IMR-90 (cell line): ENCODE results near the gene C15orf40. TPM values are rescaled to one million over a fixed set of nuclear protein-coding genes. Genes with fewer than 3 reads are reported as not detected.

Experiments
- ATAC-seq: fragments of 200-7000 bp; cut with Tn5 transposase; 2 replicates; pipeline ENCODE4 v1.9.1; 2020; ENCODE audit warnings: low read depth, mild to moderate bottlenecking, moderate library complexity
- BruUV-seq: library from RNA; stranded (reverse); fragments of 400-500 nt; replicated peaks from 2 replicates; lab custom pipeline; 2021; lab: Mats Ljungman, UMichigan
- CTCF ChIA-PET: fragments of 300-600 bp; formaldehyde crosslinking; extraction: SDS; loops from one replicate; lab custom pipeline; 2021; ENCODE audit warnings: antibody characterized with exemption; lab: Yijun Ruan, JAX
- POLR2A ChIA-PET: fragments of 300-600 bp; sonication (Branson Sonifier 250); formaldehyde crosslinking; loops from one replicate; lab custom pipeline; 2022; ENCODE audit warnings: antibody characterized with exemption; ENCODE audit not compliant: unreplicated experiment; lab: Charles Lee
- DNase-seq: peaks from one replicate; pipeline ENCODE4 v3.0.0; 2013
- H2AFZ ChIP-seq: replicated peaks from 2 replicates; pipeline ENCODE3; 2013; ENCODE audit warnings: low read length, mild to moderate bottlenecking; ENCODE audit not compliant: poor library complexity
- H2AK5ac ChIP-seq: 2 replicates; pipeline ENCODE4 v1.6.1; 2013; ENCODE audit warnings: low read depth, low read length, inconsistent platforms
- H2AK9ac ChIP-seq: replicated peaks from 2 replicates; pipeline ENCODE3; 2013; ENCODE audit warnings: mild to moderate bottlenecking, low read depth, low read length, moderate library complexity; ENCODE audit not compliant: poor library complexity
- H2BK120ac ChIP-seq: 2 replicates; pipeline ENCODE4 v1.6.1; 2013; ENCODE audit warnings: low read depth, low read length, inconsistent platforms
- H2BK15ac ChIP-seq: 3 replicates; pipeline ENCODE4 v1.6.1; 2013; ENCODE audit warnings: low read depth, low read length, inconsistent platforms
- H2BK20ac ChIP-seq: 2 replicates; pipeline ENCODE4 v1.6.1; 2013; ENCODE audit warnings: low read depth, mild to moderate bottlenecking, inconsistent platforms, low read length, moderate library complexity
- H2BK5ac ChIP-seq: 2 replicates; pipeline ENCODE4 v1.6.1; 2013; ENCODE audit warnings: mild to moderate bottlenecking, low read depth, low read length, inconsistent platforms; ENCODE audit not compliant: poor library complexity, severe bottlenecking
- H3K14ac ChIP-seq: replicated peaks from 2 replicates; pipeline ENCODE4 v1.6.1; 2013; ENCODE audit warnings: low read depth, low read length, inconsistent platforms
- H3K18ac ChIP-seq: 2 replicates; pipeline ENCODE4 v1.6.1; 2013; ENCODE audit warnings: low read depth, low read length, control low read depth
- H3K23ac ChIP-seq: 2 replicates; pipeline ENCODE4 v1.6.1; 2013; ENCODE audit warnings: low read depth, low read length, inconsistent platforms
- H3K27ac ChIP-seq: 2 replicates; pipeline ENCODE4 v1.5.1; 2013; ENCODE audit warnings: mild to moderate bottlenecking, control low read depth, low read length; ENCODE audit not compliant: insufficient read depth
- H3K27me3 ChIP-seq: 2 replicates; pipeline ENCODE4 v1.6.1; 2013; ENCODE audit warnings: low read length; ENCODE audit not compliant: control insufficient read depth, insufficient read depth
- H3K36me3 ChIP-seq: 2 replicates; pipeline ENCODE4 v1.6.1; 2013; ENCODE audit warnings: low read length, mixed read lengths; ENCODE audit not compliant: control insufficient read depth, insufficient read depth
- H3K4ac ChIP-seq: 2 replicates; pipeline ENCODE4 v1.6.1; 2013; ENCODE audit warnings: low read depth, low read length, inconsistent platforms
- H3K4me1 ChIP-seq: 2 replicates; pipeline ENCODE4 v1.6.1; 2013; ENCODE audit warnings: low read length, mixed read lengths; ENCODE audit not compliant: control insufficient read depth, insufficient read depth
- H3K4me2 ChIP-seq: 2 replicates; pipeline ENCODE4 v1.6.1; 2013; ENCODE audit warnings: low read depth, mild to moderate bottlenecking, control low read depth, low read length, moderate library complexity
- H3K4me3 ChIP-seq: 2 replicates; pipeline ENCODE4 v1.5.1; 2013; ENCODE audit warnings: low read depth, mild to moderate bottlenecking, control low read depth, low read length, moderate library complexity; ENCODE audit not compliant: insufficient read depth
- H3K56ac ChIP-seq: 2 replicates; pipeline ENCODE4 v1.6.1; 2013; ENCODE audit warnings: low read length, inconsistent platforms; ENCODE audit not compliant: insufficient read depth; ENCODE audit errors: extremely low read depth
- H3K79me1 ChIP-seq, 2 experiments: 2 replicates each; pipeline ENCODE4 v1.6.1; 2013; ENCODE audit warnings: low read length in 2 of 2, inconsistent platforms in 1 of 2, low read depth in 1 of 2
- H3K9ac ChIP-seq: 2 replicates; pipeline ENCODE4 v1.6.1; 2013; ENCODE audit warnings: low read depth, low read length, control low read depth
- H3K9me1 ChIP-seq: 2 replicates; pipeline ENCODE4 v1.6.1; 2013; ENCODE audit warnings: low read length, inconsistent platforms; ENCODE audit not compliant: insufficient read depth
- H3K9me3 ChIP-seq: 2 replicates; pipeline ENCODE4 v1.6.1; 2013; ENCODE audit warnings: low read length; ENCODE audit not compliant: control insufficient read depth, insufficient read depth
- H4K20me1 ChIP-seq: 2 replicates; pipeline ENCODE4 v1.6.1; 2013; ENCODE audit warnings: low read length, inconsistent platforms; ENCODE audit not compliant: insufficient read depth
- H4K5ac ChIP-seq: 2 replicates; pipeline ENCODE4 v1.6.1; 2013; ENCODE audit warnings: mild to moderate bottlenecking, low read depth, low read length, control low read depth
- H4K8ac ChIP-seq, 2 experiments: 2 replicates each; pipeline ENCODE4 v1.6.1; 2013; ENCODE audit warnings: low read depth in 2 of 2, low read length in 2 of 2, control low read depth in 1 of 2, inconsistent platforms in 1 of 2
- H4K91ac ChIP-seq: 2 replicates; pipeline ENCODE4 v1.6.1; 2013; ENCODE audit warnings: low read depth, low read length, inconsistent platforms; ENCODE audit not compliant: insufficient read depth
- BHLHE40 ChIP-seq: fragments of 150-350 bp; IDR thresholded peaks from 2 replicates; pipeline ENCODE4 v1.6.1; 2016; ENCODE audit warnings: mild to moderate bottlenecking, low read depth, low read length
- CEBPB ChIP-seq: IDR thresholded peaks from 2 replicates; pipeline ENCODE4 v1.6.1; 2012; ENCODE audit warnings: low read depth, low read length, improper control_type of control experiment
- CHD1 ChIP-seq: IDR thresholded peaks from 2 replicates; pipeline ENCODE4 v1.6.1; 2012; ENCODE audit warnings: low read depth, low read length, improper control_type of control experiment
- CTCF ChIP-seq: conservative IDR thresholded peaks from 2 replicates; pipeline ENCODE4 v1.5.1; 2012; ENCODE audit warnings: mild to moderate bottlenecking, low read depth, low read length, improper control_type of control experiment
- FOS ChIP-seq: fragments of 150-350 bp; IDR thresholded peaks from 2 replicates; pipeline ENCODE4 v1.6.1; 2016; ENCODE audit warnings: low read depth, low read length
- MAFK ChIP-seq: IDR thresholded peaks from 2 replicates; pipeline ENCODE4 v1.6.1; 2012; ENCODE audit warnings: low read depth, low read length, improper control_type of control experiment
- MAZ ChIP-seq: IDR thresholded peaks from 2 replicates; pipeline ENCODE4 v1.6.1; 2012; ENCODE audit warnings: low read depth, mild to moderate bottlenecking, low read length, improper control_type of control experiment, moderate library complexity, borderline replicate concordance
- MXI1 ChIP-seq: IDR thresholded peaks from 2 replicates; pipeline ENCODE4 v1.6.1; 2012; ENCODE audit warnings: low read depth, mild to moderate bottlenecking, low read length, moderate library complexity, borderline replicate concordance
- NFE2L2 ChIP-seq: fragments of 150-350 bp; IDR thresholded peaks from 2 replicates; pipeline ENCODE4 v1.6.1; 2016; ENCODE audit warnings: low read depth, mild to moderate bottlenecking, low read length
- POLR2A ChIP-seq: IDR thresholded peaks from 2 replicates; pipeline ENCODE4 v1.6.1; 2012; ENCODE audit warnings: mild to moderate bottlenecking, low read depth, low read length
- RAD21 ChIP-seq: IDR thresholded peaks from 2 replicates; pipeline ENCODE4 v1.6.1; 2012; ENCODE audit warnings: low read length, improper control_type of control experiment
- RCOR1 ChIP-seq: IDR thresholded peaks from 2 replicates; pipeline ENCODE4 v1.6.1; 2012; ENCODE audit warnings: mild to moderate bottlenecking, low read length, improper control_type of control experiment; ENCODE audit not compliant: insufficient replicate concordance
- RFX5 ChIP-seq: IDR thresholded peaks from 2 replicates; pipeline ENCODE4 v1.8.0; 2012; ENCODE audit warnings: low read depth, mild to moderate bottlenecking, low read length, moderate library complexity
- SMC3 ChIP-seq: fragments of 150-350 bp; IDR thresholded peaks from 2 replicates; pipeline ENCODE4 v1.6.1; 2016; ENCODE audit warnings: low read depth, mild to moderate bottlenecking, antibody characterized with exemption, low read length, moderate library complexity
- USF2 ChIP-seq: fragments of 150-350 bp; IDR thresholded peaks from 2 replicates; pipeline ENCODE4 v1.6.1; 2017; ENCODE audit warnings: mild to moderate bottlenecking, antibody characterized with exemption, low read length, low read depth
- WGBS, 2 experiments: methylation state at CpG; one replicate each; pipeline versions ENCODE4 v1.1.5 to v1.1.7; 2013; ENCODE audit warnings: missing lambda C conversion rate in 2 of 2; ENCODE audit not compliant: insufficient read length in 1 of 2; ENCODE audit errors: extremely low coverage in 2 of 2; 5-methylcytosine and 5-hydroxymethylcytosine counted together
- dilution Hi-C: fragments of 300-500 bp; cut with HindIII; formaldehyde crosslinking; loops from one replicate; pipeline ENCODE4 v1.14.3; 2018; ENCODE audit warnings: low sequenced_read_pairs; ENCODE audit not compliant: unreplicated experiment
- in situ Hi-C: fragments of 300-500 bp; cut with MboI; formaldehyde crosslinking; loops from 3 replicates; pipeline ENCODE4 v1.14.3; 2019; ENCODE audit warnings: low sequenced_read_pairs, inconsistent platforms, mixed read lengths
- intact Hi-C: fragments of 100-400 bp; cut with micrococcal nuclease; formaldehyde crosslinking; loops from 2 replicates; pipeline ENCODE4 v1.10.0; 2022
- polyA plus RNA-seq, 3 experiments: library from polyadenylated mRNA; depleted of rRNA; stranded (reverse); fragments of >200 nt; gene quantifications; 2 replicates each; pipeline ENCODE4 v1.2.3, GENCODE V29; 2012; ENCODE audit warnings: low replicate concordance in 1 of 3
- total RNA-seq: library from RNA; depleted of rRNA; stranded (reverse); fragments of >200 nt; gene quantifications from 2 replicates; pipeline ENCODE4 v1.2.3, GENCODE V29; 2012
- TF ChIP-seq, protein P1 (sequence below): fragments of 150-350 bp; IDR thresholded peaks from 2 replicates; pipeline ENCODE4 v1.6.1; 2016; ENCODE audit warnings: low read depth, mild to moderate bottlenecking, low read length, moderate library complexity, borderline replicate concordance

The C15orf40 gene
- total and polyA plus RNA-seq, 2 of the 4 experiments (the other 2 are of a cell fraction): 7.0 to 10.7 TPM

- H2AFZ ChIP-seq: no peak overlapping the region
- no peaks in the 10 kb centered on the region for H3K27me3 ChIP-seq
- H3K9ac ChIP-seq: no peak overlapping the region
- H3K23ac ChIP-seq: no peak overlapping the region
- TF ChIP-seq BHLHE40 (no peak), FOS (no peak), NFE2L2 (no peak), POLR2A (no peak), RAD21 (no peak), MAFK (no peak), RCOR1 (no peak), CEBPB (no peak), MXI1 (no peak), CTCF (no peak), USF2 (no peak), MAZ (no peak), SMC3 (no peak), CHD1 (no peak), RFX5 (no peak)
- TF ChIP-seq, protein P1, sequence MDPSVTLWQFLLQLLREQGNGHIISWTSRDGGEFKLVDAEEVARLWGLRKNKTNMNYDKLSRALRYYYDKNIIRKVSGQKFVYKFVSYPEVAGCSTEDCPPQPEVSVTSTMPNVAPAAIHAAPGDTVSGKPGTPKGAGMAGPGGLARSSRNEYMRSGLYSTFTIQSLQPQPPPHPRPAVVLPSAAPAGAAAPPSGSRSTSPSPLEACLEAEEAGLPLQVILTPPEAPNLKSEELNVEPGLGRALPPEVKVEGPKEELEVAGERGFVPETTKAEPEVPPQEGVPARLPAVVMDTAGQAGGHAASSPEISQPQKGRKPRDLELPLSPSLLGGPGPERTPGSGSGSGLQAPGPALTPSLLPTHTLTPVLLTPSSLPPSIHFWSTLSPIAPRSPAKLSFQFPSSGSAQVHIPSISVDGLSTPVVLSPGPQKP: no peak
- H3K9me1 ChIP-seq: no peaks in the 10 kb centered on the region
- no peak overlapping the region for H3K4me2 ChIP-seq
- 40 to 100% methylated on average over 1 to 3 of the region's 4 CpGs for WGBS, 2 experiments
- no peak overlapping the region for H3K4ac ChIP-seq
- H3K4me3 ChIP-seq: no peak overlapping the region
- H4K91ac ChIP-seq: no peak overlapping the region
- H3K27ac ChIP-seq: no peak overlapping the region
- H4K20me1 ChIP-seq: no peaks in the 10 kb centered on the region
- no peaks in the 10 kb centered on the region for H3K4me1 ChIP-seq
- no peak overlapping the region for H2BK120ac ChIP-seq
- no peak overlapping the region for H4K8ac ChIP-seq
- no TSS peak for BruUV-seq
- DNase-seq: no peak
- H3K36me3 ChIP-seq: peaks cover 2% of the 10 kb centered on the region; the same call in 1 of the 2 replicates
- H2AK9ac ChIP-seq: no peak overlapping the region
- no peak overlapping the region for H3K56ac ChIP-seq
- POLR2A ChIA-PET: interaction anchor here (0.5 kb wide), 1 partner anchor 282 kb away, joined by 3 read pairs; no protein-coding TSS in a partner anchor
- no peak for ATAC-seq
- H2AK5ac ChIP-seq: no peak overlapping the region
- no peak overlapping the region for H2BK15ac ChIP-seq
- H3K79me1 ChIP-seq: no peaks in the 10 kb centered on the region; a peak in 1 of 4 replicates
- no peaks in the 10 kb centered on the region for H3K9me3 ChIP-seq
- in situ Hi-C loops: no loop called here
- CTCF ChIA-PET: interaction anchor here (0.6 kb wide), 1 partner anchor 900 kb away, joined by 3 read pairs; no protein-coding TSS in a partner anchor
- H3K18ac ChIP-seq: no peak overlapping the region
- no peak overlapping the region for H2BK20ac ChIP-seq
- dilution Hi-C loops: no loop called here
- H4K5ac ChIP-seq: no peak overlapping the region
- H3K14ac ChIP-seq: no peak overlapping the region
- intact Hi-C loops: no loop called here
- no peak overlapping the region for H2BK5ac ChIP-seq
Observed at GRCh38 chr15:82993144-82993543, 18.3 kb downstream of the C15orf40 start.
